GM19023 (cell line): Measurements from ENCODE around the gene FOXL1.

Experiments used
- ATAC-seq: cut with Tn5 transposase; IDR thresholded peaks from one replicate; pipeline ENCODE4 v1.9.1; 2021; ENCODE audit warnings: mild to moderate bottlenecking, moderate library complexity; ENCODE audit not compliant: unreplicated experiment

Gene FOXL1

GRCh38 chr16:86578061-86578599, at the start of gene FOXL1:
FOXL1 (plus strand) TSS chr16:86578549; CDS start chr16:86578724, 175 bp downstream.
- ATAC-seq: no peak

- ATAC-seq: no peak
Observed at GRCh38 chr16:86529160-86529559, 49.2 kb upstream of the FOXL1 start.

- ATAC-seq: no peak
Observed at GRCh38 chr16:86530251-86531190, 47.8 kb upstream of the FOXL1 start.

- no peak for ATAC-seq
Observed at GRCh38 chr16:86531191-86531545, 47.2 kb upstream of the FOXL1 start.

GRCh38 chr16:86531641-86532525, 46.5 kb upstream of the FOXL1 start:
- no peak for ATAC-seq

GRCh38 chr16:86532526-86532815, 45.9 kb upstream of the FOXL1 start:
- no peak for ATAC-seq

GRCh38 chr16:86533076-86533475, 45.3 kb upstream of the FOXL1 start:
- no peak for ATAC-seq

- ATAC-seq: no peak
Observed at GRCh38 chr16:86533767-86534351, 44.5 kb upstream of the FOXL1 start.

- no peak for ATAC-seq
Observed at GRCh38 chr16:86534779-86535615, 43.4 kb upstream of the FOXL1 start.

- no peak for ATAC-seq
Observed at GRCh38 chr16:86536621-86537020, 41.7 kb upstream of the FOXL1 start.

GRCh38 chr16:86537486-86537885, 40.9 kb upstream of the FOXL1 start:
- no peak for ATAC-seq

- no peak for ATAC-seq
Observed at GRCh38 chr16:86538196-86538780, 40.1 kb upstream of the FOXL1 start.

GRCh38 chr16:86540894-86541293, 37.5 kb upstream of the FOXL1 start:
- no peak for ATAC-seq

- no peak for ATAC-seq
Observed at GRCh38 chr16:86541560-86541959, 36.8 kb upstream of the FOXL1 start.

- no peak for ATAC-seq
Observed at GRCh38 chr16:86542756-86543750, 35.3 kb upstream of the FOXL1 start.

GRCh38 chr16:86545481-86545880, 32.9 kb upstream of the FOXL1 start:
- no peak for ATAC-seq

- no peak for ATAC-seq
Observed at GRCh38 chr16:86545954-86546637, 32.3 kb upstream of the FOXL1 start.

- no peak for ATAC-seq
Observed at GRCh38 chr16:86546638-86547013, 31.7 kb upstream of the FOXL1 start.
